Neuronal stem cell (in vitro differentiated cells): ENCODE results near the gene TCTN2.

Source experiments
- DNase-seq: peaks from one replicate; pipeline ENCODE4 v3.0.0-alpha.2; 2013; ENCODE audit warnings: low spot score
- H2AFZ ChIP-seq: one replicate; pipeline ENCODE4 v1.6.1; 2013; ENCODE audit warnings: mild to moderate bottlenecking, low read length, inconsistent platforms
- H2AK5ac ChIP-seq: 2 replicates; pipeline ENCODE4 v1.6.1; 2013; ENCODE audit warnings: low read depth, mild to moderate bottlenecking, inconsistent platforms, low read length, moderate library complexity, mixed read lengths
- H2BK120ac ChIP-seq: 2 replicates; pipeline ENCODE4 v1.6.1; 2013; ENCODE audit warnings: low read depth, mild to moderate bottlenecking, inconsistent platforms, low read length, moderate library complexity, mixed read lengths
- H2BK12ac ChIP-seq: one replicate; pipeline ENCODE4 v1.6.1; 2013; ENCODE audit warnings: low read length, inconsistent platforms
- H2BK15ac ChIP-seq: 2 replicates; pipeline ENCODE4 v1.6.1; 2013; ENCODE audit warnings: mild to moderate bottlenecking, low read length, inconsistent platforms, mixed read lengths
- H2BK5ac ChIP-seq: one replicate; pipeline ENCODE4 v1.6.1; 2013; ENCODE audit warnings: inconsistent platforms, mild to moderate bottlenecking, low read length, moderate library complexity
- H3K14ac ChIP-seq: one replicate; pipeline ENCODE4 v1.6.1; 2013; ENCODE audit warnings: low read length, inconsistent platforms
- H3K18ac ChIP-seq: 2 replicates; pipeline ENCODE4 v1.6.1; 2013; ENCODE audit warnings: low read length, inconsistent platforms
- H3K23ac ChIP-seq: 2 replicates; pipeline ENCODE4 v1.6.1; 2013; ENCODE audit warnings: low read depth, mild to moderate bottlenecking, mixed read lengths, low read length, inconsistent platforms; ENCODE audit not compliant: poor library complexity
- H3K27ac ChIP-seq: replicated peaks from 3 replicates; pipeline ENCODE4 v1.5.1; 2013; ENCODE audit warnings: low read length, inconsistent platforms
- H3K27me3 ChIP-seq, 3 experiments: 2 replicates each; pipeline ENCODE4 v1.6.1; 2013; ENCODE audit warnings: low read length in 3 of 3, mild to moderate bottlenecking in 2 of 3, inconsistent platforms in 1 of 3, low read depth in 1 of 3, mixed read lengths in 1 of 3, moderate library complexity in 1 of 3; ENCODE audit not compliant: control insufficient read depth in 3 of 3, insufficient read depth in 3 of 3
- H3K36me3 ChIP-seq, 2 donors: replicated peaks in 1 of 2; 2 replicates each; pipeline ENCODE4 v1.6.1; 2013; ENCODE audit warnings: low read length in 2 of 2; ENCODE audit not compliant: control insufficient read depth in 2 of 2, insufficient read depth in 2 of 2
- H3K4ac ChIP-seq: 2 replicates; pipeline ENCODE4 v1.6.1; 2013; ENCODE audit warnings: inconsistent platforms, mild to moderate bottlenecking, low read length, moderate library complexity
- H3K4me1 ChIP-seq, 2 donors: 1 replicate in 1 of 2; 2 replicates in 1 of 2; pipeline ENCODE4 v1.6.1; 2013; ENCODE audit warnings: low read length in 2 of 2, low read depth in 1 of 2; ENCODE audit not compliant: control insufficient read depth in 2 of 2, insufficient read depth in 1 of 2
- H3K4me2 ChIP-seq: one replicate; pipeline ENCODE4 v1.6.1; 2013; ENCODE audit warnings: mild to moderate bottlenecking, low read length, inconsistent platforms; ENCODE audit not compliant: insufficient read depth, poor library complexity, severe bottlenecking
- H3K4me3 ChIP-seq, 2 donors: 2 replicates each; pipeline ENCODE4 v1.5.1; 2013; ENCODE audit warnings: low read length in 2 of 2, mild to moderate bottlenecking in 2 of 2, inconsistent platforms in 1 of 2, moderate library complexity in 1 of 2
- H3K79me1 ChIP-seq: one replicate; pipeline ENCODE4 v1.6.1; 2013; ENCODE audit warnings: low read depth, mild to moderate bottlenecking, inconsistent platforms, low read length, moderate library complexity
- H3K9ac ChIP-seq: one replicate; pipeline ENCODE4 v1.6.1; 2013; ENCODE audit warnings: mild to moderate bottlenecking, low read depth, low read length, inconsistent platforms; ENCODE audit not compliant: poor library complexity
- H3K9me3 ChIP-seq, 2 donors: replicated peaks in 1 of 2; 2 replicates each; pipeline versions ENCODE3 to v1.6.1; 2013; ENCODE audit warnings: low read length in 2 of 2, mild to moderate bottlenecking in 2 of 2, inconsistent platforms in 1 of 2, low read depth in 1 of 2, mixed read lengths in 1 of 2, moderate library complexity in 1 of 2; ENCODE audit not compliant: control insufficient read depth in 2 of 2, insufficient read depth in 1 of 2
- H4K8ac ChIP-seq: one replicate; pipeline ENCODE4 v1.6.1; 2013; ENCODE audit warnings: low read depth, mild to moderate bottlenecking, inconsistent platforms, low read length, moderate library complexity
- H4K91ac ChIP-seq: one replicate; pipeline ENCODE4 v1.6.1; 2013; ENCODE audit warnings: low read length, low read depth, mild to moderate bottlenecking, inconsistent platforms; ENCODE audit not compliant: poor library complexity
- WGBS, 2 donors: extraction: QIAGEN DNeasy Blood & Tissue Kit; methylation state at CpG; one replicate each; pipeline ENCODE4 v1.1.7; 2013; ENCODE audit warnings: missing lambda C conversion rate in 2 of 2, mixed read lengths in 1 of 2; ENCODE audit not compliant: insufficient read length in 2 of 2, insufficient replicate concordance in 1 of 2; ENCODE audit errors: extremely low coverage in 2 of 2; 5-methylcytosine and 5-hydroxymethylcytosine counted together

TCTN2 gene

GRCh38 chr12:123648401-123648800, 22.5 kb upstream of the TCTN2 start:
- Histone ChIP-seq H3K9me3 (no peaks in the 10 kb centered on the region), H2BK5ac (no peak overlapping the region), H3K14ac (no peak overlapping the region), H2AK5ac (no peak overlapping the region), H3K27ac (no peak overlapping the region), H3K4me2 (no peak overlapping the region), H3K23ac (no peak overlapping the region), H4K91ac (no peak overlapping the region), H3K4ac (no peak overlapping the region), H3K27me3 (no peaks in the 10 kb centered on the region), H2AFZ (no peak overlapping the region), H4K8ac (no peak overlapping the region), H3K18ac (no peak overlapping the region), H3K4me3 (no peak overlapping the region), H3K79me1 (no peaks in the 10 kb centered on the region), H2BK120ac (no peak overlapping the region), H2BK12ac (no peak overlapping the region), H3K4me1 (no peaks in the 10 kb centered on the region), H2BK15ac (no peak overlapping the region), H3K36me3 (peaks cover 23 to 91% of the 10 kb centered on the region in 2 donors), H3K9ac (no peak overlapping the region)
- no peak for DNase-seq
- WGBS, 2 donors: no CpG with 5 or more reads among the region's 5 CpGs

GRCh38 chr12:123654129-123654701, 16.7 kb upstream of the TCTN2 start:
- H3K18ac ChIP-seq: no peak overlapping the region
- no peak overlapping the region for H2AK5ac ChIP-seq
- H3K14ac ChIP-seq: no peak overlapping the region
- no peak overlapping the region for H3K27ac ChIP-seq
- no peak for DNase-seq
- peaks cover 21 to 92% of the 10 kb centered on the region in 2 donors for H3K36me3 ChIP-seq
- H2BK15ac ChIP-seq: no peak overlapping the region
- H3K27me3 ChIP-seq: no peaks in the 10 kb centered on the region
- no peaks in the 10 kb centered on the region for H3K79me1 ChIP-seq
- no peaks in the 10 kb centered on the region for H3K4me1 ChIP-seq
- no peak overlapping the region for H2BK5ac ChIP-seq
- no peak overlapping the region for H3K4me3 ChIP-seq
- H4K8ac ChIP-seq: no peak overlapping the region
- no peak overlapping the region for H2BK120ac ChIP-seq
- H3K4ac ChIP-seq: no peak overlapping the region
- no peak overlapping the region for H4K91ac ChIP-seq
- H3K23ac ChIP-seq: no peak overlapping the region
- no peak overlapping the region for H3K4me2 ChIP-seq
- no peak overlapping the region for H2BK12ac ChIP-seq
- 100% methylated on average over 3 to 4 of the region's 4 CpGs for WGBS, 2 donors
- peaks cover 0 to 2% of the 10 kb centered on the region in 2 donors for H3K9me3 ChIP-seq
- H2AFZ ChIP-seq: no peak overlapping the region
- H3K9ac ChIP-seq: no peak overlapping the region

GRCh38 chr12:123655420-123655819, 15.5 kb upstream of the TCTN2 start:
- H3K4me1 ChIP-seq: no peaks in the 10 kb centered on the region
- peaks cover 0 to 2% of the 10 kb centered on the region in 2 donors for H3K9me3 ChIP-seq
- H3K9ac ChIP-seq: peak overlapping the region; percentile 44
- H2AK5ac ChIP-seq: no peak overlapping the region
- WGBS, 2 donors: no CpG with 5 or more reads among the region's 5 CpGs
- no peak overlapping the region for H2BK120ac ChIP-seq
- no peaks in the 10 kb centered on the region for H3K79me1 ChIP-seq
- H3K14ac ChIP-seq: no peak overlapping the region
- H3K23ac ChIP-seq: no peak overlapping the region
- H3K36me3 ChIP-seq: peaks cover 22 to 92% of the 10 kb centered on the region in 2 donors
- H4K8ac ChIP-seq: no peak overlapping the region
- no peak overlapping the region for H2BK15ac ChIP-seq
- H4K91ac ChIP-seq: no peak overlapping the region
- H2AFZ ChIP-seq: no peak overlapping the region
- H3K27ac ChIP-seq: no peak overlapping the region
- no peak overlapping the region for H3K4me3 ChIP-seq
- no peak overlapping the region for H3K18ac ChIP-seq
- H2BK5ac ChIP-seq: no peak overlapping the region
- no peak for DNase-seq
- no peak overlapping the region for H2BK12ac ChIP-seq
- H3K27me3 ChIP-seq: no peaks in the 10 kb centered on the region
- H3K4ac ChIP-seq: no peak overlapping the region
- H3K4me2 ChIP-seq: no peak overlapping the region

- Histone ChIP-seq H2AK5ac (no peak overlapping the region), H3K4me2 (no peak overlapping the region), H4K8ac (no peak overlapping the region), H2BK5ac (no peak overlapping the region), H2BK120ac (no peak overlapping the region), H3K79me1 (no peaks in the 10 kb centered on the region), H2AFZ (no peak overlapping the region), H2BK12ac (no peak overlapping the region), H3K36me3 (peaks cover 22 to 91% of the 10 kb centered on the region in 2 donors), H3K18ac (no peak overlapping the region), H3K23ac (no peak overlapping the region), H3K27ac (no peak overlapping the region), H3K9ac (no peak overlapping the region), H2BK15ac (no peak overlapping the region), H3K14ac (no peak overlapping the region), H3K9me3 (peaks cover 0 to 2% of the 10 kb centered on the region in 2 donors), H3K27me3 (no peaks in the 10 kb centered on the region), H3K4me1 (no peaks in the 10 kb centered on the region), H3K4me3 (no peak overlapping the region), H4K91ac (no peak overlapping the region), H3K4ac (no peak overlapping the region)
- no CpG with 5 or more reads among the region's 4 CpGs for WGBS, 2 donors
- DNase-seq: no peak
Observed at GRCh38 chr12:123656392-123656791, 14.5 kb upstream of the TCTN2 start.
